Measurements from ENCODE around the gene TMEM208. TPM values are rescaled to one million over a fixed set of nuclear protein-coding genes. Genes with fewer than 3 reads are reported as not detected.

The TMEM208 gene
- polyA plus RNA-seq, 4 donors, result 63.0 to 153 (median 102) TPM

DNA sequence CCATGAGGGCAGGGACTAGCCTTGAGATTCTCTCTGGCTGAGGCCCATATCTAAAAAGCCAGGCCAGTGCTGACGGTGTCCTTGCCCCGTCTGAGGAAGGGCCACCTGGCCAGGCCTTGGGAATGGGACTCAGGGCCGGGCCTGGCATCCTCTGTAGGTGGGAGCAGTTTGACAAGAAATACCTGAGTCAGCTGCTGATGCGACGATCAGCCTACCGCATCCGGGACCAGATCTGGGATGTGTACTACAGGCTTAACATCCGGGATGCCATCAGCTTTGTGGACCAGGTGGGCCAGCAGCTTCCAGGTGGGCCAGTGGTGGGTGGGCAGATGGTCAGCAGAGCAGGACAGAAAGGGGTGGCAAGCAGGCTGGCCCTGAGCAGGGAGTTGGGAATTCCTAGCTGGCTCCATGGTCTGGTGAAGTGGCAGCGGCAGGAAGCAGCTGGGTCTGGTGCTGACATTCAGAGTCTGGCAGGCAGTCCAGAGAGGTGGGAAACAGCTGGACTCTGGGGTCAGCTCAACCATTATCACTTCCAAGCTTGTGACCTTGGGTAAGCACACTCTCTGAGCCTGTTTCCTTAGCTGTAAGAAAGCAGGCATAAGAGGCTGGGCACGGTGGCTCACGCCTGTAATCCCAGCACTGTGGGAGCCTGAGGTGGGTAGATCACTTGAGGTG lies 31.4 kb downstream of the TMEM208 start:
- no peak overlapping the region for H3K4me3 ChIP-seq (ENCODE audit: low read depth in 1 of 3, low read length in 3 of 3)
- H3K36me3 ChIP-seq (ENCODE audit: control insufficient read depth in 3 of 3, insufficient read depth in 2 of 3, low read depth in 1 of 3, low read length in 3 of 3), result no peaks in the 10 kb centered on the region
- H3K27ac ChIP-seq (ENCODE audit: low read depth in 1 of 3, low read length in 2 of 3), result no peak overlapping the region
- H3K4me1 ChIP-seq (ENCODE audit: control insufficient read depth in 3 of 3, insufficient read depth in 2 of 3, low read depth in 1 of 3, low read length in 2 of 3), result no peaks in the 10 kb centered on the region
- FAIRE-seq, result no peak
- no peaks in the 10 kb centered on the region for H3K9me3 ChIP-seq (ENCODE audit: control insufficient read depth in 2 of 2, insufficient read depth in 1 of 2, low read depth in 1 of 2, low read length in 1 of 2)
- H3K27me3 ChIP-seq (ENCODE audit: control insufficient read depth in 3 of 3, insufficient read depth in 3 of 3, low read length in 3 of 3), result no peaks in the 10 kb centered on the region
- DNase-seq, result no peak
- 85 to 90% (median 86%) methylated on average over 11 of the region's 11 CpGs for WGBS, 3 donors

DNA sequence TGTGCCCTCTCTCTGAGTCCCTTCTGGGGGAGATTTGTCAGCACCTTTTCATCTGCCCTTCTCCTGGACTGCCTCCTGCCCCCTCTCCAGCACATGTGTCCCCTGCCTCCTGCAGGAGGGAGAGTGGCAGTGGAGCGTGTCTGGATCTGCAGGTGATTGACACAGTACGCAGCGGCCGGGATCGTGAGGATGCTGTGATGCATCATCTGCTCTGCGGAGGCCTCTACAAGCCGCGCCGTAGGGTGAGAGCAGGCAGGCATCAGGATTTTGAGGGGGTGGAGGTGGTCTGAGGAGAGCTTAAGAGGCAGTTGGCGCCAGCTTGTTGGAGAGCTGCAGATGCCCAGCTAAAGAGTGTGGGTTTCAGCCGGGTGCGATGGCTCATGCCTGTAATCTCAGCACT lies 32.8 kb downstream of the TMEM208 start:
- no peak for FAIRE-seq
- DNase-seq, result no peak
- peaks cover 0 to 9% (median 0%) of the 10 kb centered on the region in 3 donors for H3K27me3 ChIP-seq (ENCODE audit: control insufficient read depth in 3 of 3, insufficient read depth in 3 of 3, low read length in 3 of 3)
- no peaks in the 10 kb centered on the region for H3K4me1 ChIP-seq (ENCODE audit: control insufficient read depth in 3 of 3, insufficient read depth in 2 of 3, low read depth in 1 of 3, low read length in 2 of 3)
- no peaks in the 10 kb centered on the region for H3K36me3 ChIP-seq (ENCODE audit: control insufficient read depth in 3 of 3, insufficient read depth in 2 of 3, low read depth in 1 of 3, low read length in 3 of 3)
- no peak overlapping the region for H3K27ac ChIP-seq (ENCODE audit: low read depth in 1 of 3, low read length in 2 of 3)
- H3K4me3 ChIP-seq (ENCODE audit: low read depth in 1 of 3, low read length in 3 of 3), result no peak overlapping the region
- H3K9me3 ChIP-seq (ENCODE audit: control insufficient read depth in 2 of 2, insufficient read depth in 1 of 2, low read depth in 1 of 2, low read length in 1 of 2), result no peaks in the 10 kb centered on the region
- 93% methylated on average over 12 of the region's 12 CpGs for WGBS, 3 donors

DNA sequence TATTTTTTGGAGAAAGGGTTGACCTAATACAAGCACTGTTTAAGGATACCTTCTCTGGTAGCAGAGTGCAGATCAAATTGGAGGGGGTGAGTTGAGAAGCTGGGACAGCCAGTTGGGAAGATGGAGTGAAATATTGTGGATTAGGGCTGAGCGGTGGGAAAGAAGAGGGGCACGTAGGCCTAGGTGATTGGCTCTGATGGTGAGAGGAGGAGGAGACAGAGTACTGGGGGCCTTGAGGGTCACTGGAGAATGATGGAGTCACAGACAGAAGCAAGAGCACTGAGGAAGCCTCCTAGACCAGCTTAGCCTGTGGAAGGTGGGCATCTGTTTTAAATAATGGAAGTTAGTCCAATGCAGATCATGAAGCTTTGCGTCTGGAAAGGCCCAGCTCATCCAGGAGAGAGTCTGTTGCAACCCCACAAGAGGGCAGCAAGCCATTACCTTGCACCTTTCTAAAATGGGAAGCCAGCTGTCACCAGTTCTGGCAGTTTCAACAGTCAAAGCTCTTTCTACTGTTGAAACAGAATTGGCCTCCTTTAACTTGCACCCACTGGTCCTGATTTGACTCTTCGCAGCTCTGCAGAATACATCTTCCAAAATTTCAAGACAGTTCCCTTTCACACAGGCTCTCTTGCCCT lies 33.6 kb downstream of the TMEM208 start:
- Histone ChIP-seq H3K36me3 (ENCODE audit: control insufficient read depth in 3 of 3, insufficient read depth in 2 of 3, low read depth in 1 of 3, low read length in 3 of 3) (no peaks in the 10 kb centered on the region), H3K27me3 (ENCODE audit: control insufficient read depth in 3 of 3, insufficient read depth in 3 of 3, low read length in 3 of 3) (peaks cover 0 to 16% (median 0%) of the 10 kb centered on the region in 3 donors), H3K4me1 (ENCODE audit: control insufficient read depth in 3 of 3, insufficient read depth in 2 of 3, low read depth in 1 of 3, low read length in 2 of 3) (no peaks in the 10 kb centered on the region), H3K27ac (ENCODE audit: low read depth in 1 of 3, low read length in 2 of 3) (no peak overlapping the region), H3K4me3 (ENCODE audit: low read depth in 1 of 3, low read length in 3 of 3) (no peak overlapping the region), H3K9me3 (ENCODE audit: control insufficient read depth in 2 of 2, insufficient read depth in 1 of 2, low read depth in 1 of 2, low read length in 1 of 2) (no peaks in the 10 kb centered on the region)
- FAIRE-seq, result no peak
- DNase-seq, result peak; percentile 51 to 52
- WGBS, 3 donors, result 74 to 79% (median 74%) methylated on average over 4 of the region's 4 CpGs

DNA sequence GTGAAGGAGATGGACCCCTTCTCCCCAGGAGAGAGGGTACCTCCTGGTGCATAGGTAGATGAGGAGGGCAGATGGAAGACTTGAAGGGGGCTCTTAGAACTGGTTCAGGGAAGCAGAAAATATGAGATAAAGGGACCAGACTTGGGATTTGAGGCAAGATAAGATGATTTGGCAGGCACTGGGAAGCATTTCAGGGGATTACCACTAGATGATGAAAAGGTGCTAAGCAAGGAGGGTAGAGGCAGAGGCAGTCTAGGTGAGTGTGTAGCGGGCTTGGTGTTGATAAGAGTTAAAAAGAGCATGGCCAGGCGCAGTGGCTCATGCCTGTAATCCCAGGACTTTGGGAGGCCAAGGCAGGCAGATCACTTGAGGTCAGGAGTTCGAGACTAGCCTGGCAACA lies 36.3 kb downstream of the TMEM208 start:
- 80 to 81% (median 81%) methylated on average over 3 of the region's 3 CpGs for WGBS, 3 donors
- DNase-seq (no peak), FAIRE-seq (no peak)
- no peak overlapping the region for H3K27ac ChIP-seq (ENCODE audit: low read depth in 1 of 3, low read length in 2 of 3)
- H3K36me3 ChIP-seq (ENCODE audit: control insufficient read depth in 3 of 3, insufficient read depth in 2 of 3, low read depth in 1 of 3, low read length in 3 of 3), result no peaks in the 10 kb centered on the region
- H3K9me3 ChIP-seq (ENCODE audit: control insufficient read depth in 2 of 2, insufficient read depth in 1 of 2, low read depth in 1 of 2, low read length in 1 of 2), result no peaks in the 10 kb centered on the region
- no peak overlapping the region for H3K4me3 ChIP-seq (ENCODE audit: low read depth in 1 of 3, low read length in 3 of 3)
- H3K4me1 ChIP-seq (ENCODE audit: control insufficient read depth in 3 of 3, insufficient read depth in 2 of 3, low read depth in 1 of 3, low read length in 2 of 3), result peaks cover 0 to 7% (median 0%) of the 10 kb centered on the region in 3 donors
- H3K27me3 ChIP-seq (ENCODE audit: control insufficient read depth in 3 of 3, insufficient read depth in 3 of 3, low read length in 3 of 3), result peaks cover 0 to 17% (median 0%) of the 10 kb centered on the region in 3 donors

DNA sequence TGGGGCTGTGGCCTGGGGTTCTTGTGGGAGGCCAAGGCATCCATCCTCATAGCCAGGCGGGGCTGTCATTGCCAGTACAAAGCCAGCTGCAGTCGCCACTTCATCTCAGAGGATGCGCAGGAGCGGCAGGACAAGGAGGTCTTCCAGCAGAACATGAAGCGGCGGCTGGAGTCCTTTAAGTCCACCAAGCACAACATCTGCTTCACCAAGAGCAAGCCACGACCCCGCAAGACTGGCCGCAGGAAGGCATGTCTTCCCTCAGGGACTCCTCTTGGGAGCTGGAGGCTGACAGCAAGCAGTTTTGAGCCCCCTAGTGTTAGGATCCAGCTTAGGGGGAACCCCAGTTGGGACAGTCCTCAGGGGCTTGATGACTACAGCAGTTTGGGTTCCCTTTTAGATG lies 37.3 kb downstream of the TMEM208 start:
- no peaks in the 10 kb centered on the region for H3K9me3 ChIP-seq (ENCODE audit: control insufficient read depth in 2 of 2, insufficient read depth in 1 of 2, low read depth in 1 of 2, low read length in 1 of 2)
- no peaks in the 10 kb centered on the region for H3K36me3 ChIP-seq (ENCODE audit: control insufficient read depth in 3 of 3, insufficient read depth in 2 of 3, low read depth in 1 of 3, low read length in 3 of 3)
- DNase-seq (no peak), FAIRE-seq (no peak)
- H3K27ac ChIP-seq (ENCODE audit: low read depth in 1 of 3, low read length in 2 of 3), result no peak overlapping the region
- H3K4me1 ChIP-seq (ENCODE audit: control insufficient read depth in 3 of 3, insufficient read depth in 2 of 3, low read depth in 1 of 3, low read length in 2 of 3), result peaks cover 0 to 10% (median 0%) of the 10 kb centered on the region in 3 donors
- no peak overlapping the region for H3K4me3 ChIP-seq (ENCODE audit: low read depth in 1 of 3, low read length in 3 of 3)
- peaks cover 0 to 17% (median 0%) of the 10 kb centered on the region in 3 donors for H3K27me3 ChIP-seq (ENCODE audit: control insufficient read depth in 3 of 3, insufficient read depth in 3 of 3, low read length in 3 of 3)
- 78 to 92% (median 85%) methylated on average over 9 of the region's 9 CpGs for WGBS, 3 donors

GRCh38 chr16:67264866-67265265 lies 37.9 kb downstream of the TMEM208 start:
- H3K36me3 ChIP-seq (ENCODE audit: control insufficient read depth in 3 of 3, insufficient read depth in 2 of 3, low read depth in 1 of 3, low read length in 3 of 3), result no peaks in the 10 kb centered on the region
- no peaks in the 10 kb centered on the region for H3K9me3 ChIP-seq (ENCODE audit: control insufficient read depth in 2 of 2, insufficient read depth in 1 of 2, low read depth in 1 of 2, low read length in 1 of 2)
- peaks cover 0 to 17% (median 0%) of the 10 kb centered on the region in 3 donors for H3K27me3 ChIP-seq (ENCODE audit: control insufficient read depth in 3 of 3, insufficient read depth in 3 of 3, low read length in 3 of 3)
- H3K4me1 ChIP-seq (ENCODE audit: control insufficient read depth in 3 of 3, insufficient read depth in 2 of 3, low read depth in 1 of 3, low read length in 2 of 3), result peaks cover 0 to 10% (median 0%) of the 10 kb centered on the region in 3 donors
- WGBS, 3 donors, result 85 to 90% (median 88%) methylated on average over 5 of the region's 5 CpGs
- DNase-seq (no peak), FAIRE-seq (no peak)
- no peak overlapping the region for H3K27ac ChIP-seq (ENCODE audit: low read depth in 1 of 3, low read length in 2 of 3)
- H3K4me3 ChIP-seq (ENCODE audit: low read depth in 1 of 3, low read length in 3 of 3), result no peak overlapping the region

DNA sequence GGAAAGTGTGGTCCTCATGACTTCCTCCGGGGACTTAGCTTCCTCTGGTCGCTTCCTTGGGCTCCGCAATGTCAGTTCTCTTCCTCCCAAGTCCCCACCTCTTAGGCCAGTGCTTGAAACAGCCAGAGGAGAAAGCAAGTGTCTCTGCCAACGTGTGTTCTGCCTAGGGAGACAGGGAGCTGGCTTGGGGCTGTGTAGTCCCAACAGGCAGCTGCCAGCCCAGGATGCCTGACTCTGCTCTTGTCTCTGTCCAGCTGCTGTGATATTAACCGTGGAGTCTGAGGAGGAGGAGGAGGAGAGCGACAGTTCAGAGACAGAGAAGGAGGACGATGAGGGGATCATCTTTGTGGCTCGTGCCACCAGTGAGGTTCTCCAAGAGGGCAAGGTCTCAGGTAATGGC lies 38.9 kb downstream of the TMEM208 start:
- Histone ChIP-seq H3K27ac (ENCODE audit: low read depth in 1 of 3, low read length in 2 of 3) (no peak overlapping the region), H3K4me1 (ENCODE audit: control insufficient read depth in 3 of 3, insufficient read depth in 2 of 3, low read depth in 1 of 3, low read length in 2 of 3) (peaks cover 0 to 10% (median 0%) of the 10 kb centered on the region in 3 donors), H3K4me3 (ENCODE audit: low read depth in 1 of 3, low read length in 3 of 3) (no peak overlapping the region), H3K36me3 (ENCODE audit: control insufficient read depth in 3 of 3, insufficient read depth in 2 of 3, low read depth in 1 of 3, low read length in 3 of 3) (no peaks in the 10 kb centered on the region), H3K27me3 (ENCODE audit: control insufficient read depth in 3 of 3, insufficient read depth in 3 of 3, low read length in 3 of 3) (peaks cover 0 to 17% (median 0%) of the 10 kb centered on the region in 3 donors), H3K9me3 (ENCODE audit: control insufficient read depth in 2 of 2, insufficient read depth in 1 of 2, low read depth in 1 of 2, low read length in 1 of 2) (no peaks in the 10 kb centered on the region)
- FAIRE-seq, result no peak
- 62 to 75% (median 66%) methylated on average over 8 of the region's 8 CpGs for whole genome bisulfite sequencing, 3 donors
- no peak for DNase-seq

DNA sequence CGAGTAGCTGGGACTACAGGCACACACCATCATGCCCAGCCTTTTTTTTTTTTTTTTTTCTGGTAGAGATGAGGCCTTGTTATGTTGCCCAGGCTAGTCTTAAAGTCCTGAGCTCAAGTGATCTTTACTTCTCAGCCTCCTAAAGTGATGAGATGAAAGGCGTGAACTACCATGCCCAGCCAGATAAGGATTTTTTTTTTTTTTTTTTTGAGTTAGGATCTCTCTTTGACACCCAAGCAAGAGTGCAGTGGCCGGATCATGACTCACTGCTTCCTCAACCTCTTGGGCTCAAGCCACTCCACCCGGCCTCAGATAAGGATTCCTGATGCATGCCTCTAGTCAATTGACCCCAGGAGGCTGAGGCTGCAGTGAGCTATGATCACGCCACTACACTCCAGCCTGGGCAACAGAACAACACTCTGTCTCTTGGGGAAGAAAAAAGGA lies 41.2 kb downstream of the TMEM208 start:
- Histone ChIP-seq H3K36me3 (ENCODE audit: control insufficient read depth in 3 of 3, insufficient read depth in 2 of 3, low read depth in 1 of 3, low read length in 3 of 3) (no peaks in the 10 kb centered on the region), H3K4me3 (ENCODE audit: low read depth in 1 of 3, low read length in 3 of 3) (no peak overlapping the region), H3K4me1 (ENCODE audit: control insufficient read depth in 3 of 3, insufficient read depth in 2 of 3, low read depth in 1 of 3, low read length in 2 of 3) (peaks cover 0 to 10% (median 0%) of the 10 kb centered on the region in 3 donors), H3K27ac (ENCODE audit: low read depth in 1 of 3, low read length in 2 of 3) (peak overlapping the region in 1 of 3 donors; percentile 16), H3K9me3 (ENCODE audit: control insufficient read depth in 2 of 2, insufficient read depth in 1 of 2, low read depth in 1 of 2, low read length in 1 of 2) (no peaks in the 10 kb centered on the region), H3K27me3 (ENCODE audit: control insufficient read depth in 3 of 3, insufficient read depth in 3 of 3, low read length in 3 of 3) (peaks cover 0 to 17% (median 0%) of the 10 kb centered on the region in 3 donors)
- 17 to 51% (median 43%) methylated on average over 5 of the region's 5 CpGs for WGBS, 3 donors
- DNase-seq, result peak; percentile 80 to 86
- FAIRE-seq, result no peak

Data from small intestine (tissue), 7 donors.